ENCODE data around the gene THSD4. TPM values are rescaled to one million over a fixed set of nuclear protein-coding genes. Genes with fewer than 3 reads are reported as not detected.

The THSD4 gene
- total and polyA plus RNA-seq, 2 of the 8 experiments (the other 6 are each of a cell fraction or from before 2014, with no cell fraction given) = 2.5 to 6.2 TPM

DNA sequence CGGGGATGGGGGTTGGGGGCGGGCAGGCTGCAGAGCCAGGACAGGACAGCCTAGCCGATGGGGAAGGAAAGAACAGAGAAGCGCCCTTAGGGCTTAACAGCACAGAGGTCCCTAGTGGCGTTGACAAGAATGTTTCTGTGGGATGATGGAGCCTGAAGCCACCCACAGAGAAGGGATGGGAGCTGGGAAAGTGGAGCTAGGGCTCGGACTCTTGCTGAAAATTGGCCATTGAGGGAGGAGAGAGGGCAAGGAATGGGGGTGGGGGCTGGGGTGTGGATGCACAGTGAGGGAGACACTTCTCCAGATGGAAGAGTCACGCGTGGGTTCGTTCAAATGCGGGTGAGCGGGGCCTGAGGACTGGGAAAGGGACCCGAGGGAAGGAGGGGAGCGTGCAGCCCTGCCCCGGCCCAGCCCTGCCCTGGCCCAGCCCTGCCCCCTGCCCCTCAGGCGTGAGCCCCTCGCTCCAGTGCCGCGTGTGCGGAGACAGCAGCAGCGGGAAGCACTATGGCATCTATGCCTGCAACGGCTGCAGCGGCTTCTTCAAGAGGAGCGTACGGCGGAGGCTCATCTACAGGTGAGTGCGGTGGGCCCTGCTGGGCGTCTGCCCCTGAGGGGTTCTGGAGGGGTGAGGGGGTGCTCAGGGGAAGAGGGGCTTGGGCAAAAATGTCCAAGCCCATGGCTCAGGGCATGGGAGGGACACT lies 695.9 kb downstream of the THSD4 start (continued):
- TF ChIP-seq, protein P1, sequence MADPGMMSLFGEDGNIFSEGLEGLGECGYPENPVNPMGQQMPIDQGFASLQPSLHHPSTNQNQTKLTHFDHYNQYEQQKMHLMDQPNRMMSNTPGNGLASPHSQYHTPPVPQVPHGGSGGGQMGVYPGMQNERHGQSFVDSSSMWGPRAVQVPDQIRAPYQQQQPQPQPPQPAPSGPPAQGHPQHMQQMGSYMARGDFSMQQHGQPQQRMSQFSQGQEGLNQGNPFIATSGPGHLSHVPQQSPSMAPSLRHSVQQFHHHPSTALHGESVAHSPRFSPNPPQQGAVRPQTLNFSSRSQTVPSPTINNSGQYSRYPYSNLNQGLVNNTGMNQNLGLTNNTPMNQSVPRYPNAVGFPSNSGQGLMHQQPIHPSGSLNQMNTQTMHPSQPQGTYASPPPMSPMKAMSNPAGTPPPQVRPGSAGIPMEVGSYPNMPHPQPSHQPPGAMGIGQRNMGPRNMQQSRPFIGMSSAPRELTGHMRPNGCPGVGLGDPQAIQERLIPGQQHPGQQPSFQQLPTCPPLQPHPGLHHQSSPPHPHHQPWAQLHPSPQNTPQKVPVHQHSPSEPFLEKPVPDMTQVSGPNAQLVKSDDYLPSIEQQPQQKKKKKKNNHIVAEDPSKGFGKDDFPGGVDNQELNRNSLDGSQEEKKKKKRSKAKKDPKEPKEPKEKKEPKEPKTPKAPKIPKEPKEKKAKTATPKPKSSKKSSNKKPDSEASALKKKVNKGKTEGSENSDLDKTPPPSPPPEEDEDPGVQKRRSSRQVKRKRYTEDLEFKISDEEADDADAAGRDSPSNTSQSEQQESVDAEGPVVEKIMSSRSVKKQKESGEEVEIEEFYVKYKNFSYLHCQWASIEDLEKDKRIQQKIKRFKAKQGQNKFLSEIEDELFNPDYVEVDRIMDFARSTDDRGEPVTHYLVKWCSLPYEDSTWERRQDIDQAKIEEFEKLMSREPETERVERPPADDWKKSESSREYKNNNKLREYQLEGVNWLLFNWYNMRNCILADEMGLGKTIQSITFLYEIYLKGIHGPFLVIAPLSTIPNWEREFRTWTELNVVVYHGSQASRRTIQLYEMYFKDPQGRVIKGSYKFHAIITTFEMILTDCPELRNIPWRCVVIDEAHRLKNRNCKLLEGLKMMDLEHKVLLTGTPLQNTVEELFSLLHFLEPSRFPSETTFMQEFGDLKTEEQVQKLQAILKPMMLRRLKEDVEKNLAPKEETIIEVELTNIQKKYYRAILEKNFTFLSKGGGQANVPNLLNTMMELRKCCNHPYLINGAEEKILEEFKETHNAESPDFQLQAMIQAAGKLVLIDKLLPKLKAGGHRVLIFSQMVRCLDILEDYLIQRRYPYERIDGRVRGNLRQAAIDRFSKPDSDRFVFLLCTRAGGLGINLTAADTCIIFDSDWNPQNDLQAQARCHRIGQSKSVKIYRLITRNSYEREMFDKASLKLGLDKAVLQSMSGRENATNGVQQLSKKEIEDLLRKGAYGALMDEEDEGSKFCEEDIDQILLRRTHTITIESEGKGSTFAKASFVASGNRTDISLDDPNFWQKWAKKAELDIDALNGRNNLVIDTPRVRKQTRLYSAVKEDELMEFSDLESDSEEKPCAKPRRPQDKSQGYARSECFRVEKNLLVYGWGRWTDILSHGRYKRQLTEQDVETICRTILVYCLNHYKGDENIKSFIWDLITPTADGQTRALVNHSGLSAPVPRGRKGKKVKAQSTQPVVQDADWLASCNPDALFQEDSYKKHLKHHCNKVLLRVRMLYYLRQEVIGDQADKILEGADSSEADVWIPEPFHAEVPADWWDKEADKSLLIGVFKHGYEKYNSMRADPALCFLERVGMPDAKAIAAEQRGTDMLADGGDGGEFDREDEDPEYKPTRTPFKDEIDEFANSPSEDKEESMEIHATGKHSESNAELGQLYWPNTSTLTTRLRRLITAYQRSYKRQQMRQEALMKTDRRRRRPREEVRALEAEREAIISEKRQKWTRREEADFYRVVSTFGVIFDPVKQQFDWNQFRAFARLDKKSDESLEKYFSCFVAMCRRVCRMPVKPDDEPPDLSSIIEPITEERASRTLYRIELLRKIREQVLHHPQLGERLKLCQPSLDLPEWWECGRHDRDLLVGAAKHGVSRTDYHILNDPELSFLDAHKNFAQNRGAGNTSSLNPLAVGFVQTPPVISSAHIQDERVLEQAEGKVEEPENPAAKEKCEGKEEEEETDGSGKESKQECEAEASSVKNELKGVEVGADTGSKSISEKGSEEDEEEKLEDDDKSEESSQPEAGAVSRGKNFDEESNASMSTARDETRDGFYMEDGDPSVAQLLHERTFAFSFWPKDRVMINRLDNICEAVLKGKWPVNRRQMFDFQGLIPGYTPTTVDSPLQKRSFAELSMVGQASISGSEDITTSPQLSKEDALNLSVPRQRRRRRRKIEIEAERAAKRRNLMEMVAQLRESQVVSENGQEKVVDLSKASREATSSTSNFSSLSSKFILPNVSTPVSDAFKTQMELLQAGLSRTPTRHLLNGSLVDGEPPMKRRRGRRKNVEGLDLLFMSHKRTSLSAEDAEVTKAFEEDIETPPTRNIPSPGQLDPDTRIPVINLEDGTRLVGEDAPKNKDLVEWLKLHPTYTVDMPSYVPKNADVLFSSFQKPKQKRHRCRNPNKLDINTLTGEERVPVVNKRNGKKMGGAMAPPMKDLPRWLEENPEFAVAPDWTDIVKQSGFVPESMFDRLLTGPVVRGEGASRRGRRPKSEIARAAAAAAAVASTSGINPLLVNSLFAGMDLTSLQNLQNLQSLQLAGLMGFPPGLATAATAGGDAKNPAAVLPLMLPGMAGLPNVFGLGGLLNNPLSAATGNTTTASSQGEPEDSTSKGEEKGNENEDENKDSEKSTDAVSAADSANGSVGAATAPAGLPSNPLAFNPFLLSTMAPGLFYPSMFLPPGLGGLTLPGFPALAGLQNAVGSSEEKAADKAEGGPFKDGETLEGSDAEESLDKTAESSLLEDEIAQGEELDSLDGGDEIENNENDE (IDR thresholded peaks at IDR 0.05; ENCODE audit: insufficient replicate concordance, low read length) = no peak
- TF ChIP-seq GTF2F1 (IDR thresholded peaks at IDR 0.05; ENCODE audit: borderline replicate concordance, low read depth, low read length) (no peak), ASH2L (IDR thresholded peaks at IDR 0.05; ENCODE audit: low read length) (no peak), RNF2 (IDR thresholded peaks at IDR 0.05; ENCODE audit: borderline replicate concordance, low read depth, low read length, missing control alignments, poor library complexity, severe bottlenecking) (no peak), TAF1 (IDR thresholded peaks at IDR 0.05; ENCODE audit: low read depth, low read length) (no peak), SUZ12 (IDR thresholded peaks at IDR 0.05; ENCODE audit: low read length) (no peak), KDM1A (IDR thresholded peaks at IDR 0.05; ENCODE audit: borderline replicate concordance, low read length) (no peak), NANOG (IDR thresholded peaks at IDR 0.05; ENCODE audit: insufficient read depth, low read depth, low read length, poor library complexity, severe bottlenecking) (no peak), CBX8 (IDR thresholded peaks at IDR 0.05; ENCODE audit: borderline replicate concordance, low read depth, low read length) (no peak), BCL11A (IDR thresholded peaks at IDR 0.05; ENCODE audit: low read depth in 2 of 2, low read length in 2 of 2) (no peak)

All from H1 (cell line).